HEK293 (cell line): ENCODE measurements around the gene GMDS.

Experiments used
- FEZF1 ChIP-seq: fragments of 450-650 bp; formaldehyde crosslinking; IDR thresholded peaks from 2 replicates; pipeline ENCODE4 v1.5.1; 2016; ENCODE audit warnings: missing biosample characterization, missing genetic modification characterization
- GLI2 ChIP-seq: fragments of 450-650 bp; formaldehyde crosslinking; IDR thresholded peaks from 2 replicates; pipeline ENCODE4; 2017; ENCODE audit warnings: missing biosample characterization, missing genetic modification characterization, low read depth, borderline replicate concordance
- GLIS2 ChIP-seq: fragments of 450-650 bp; formaldehyde crosslinking; IDR thresholded peaks from 2 replicates; pipeline ENCODE4 v1.5.1; 2016; ENCODE audit warnings: missing biosample characterization, missing genetic modification characterization
- RBAK ChIP-seq: fragments of 450-650 bp; formaldehyde crosslinking; IDR thresholded peaks from 2 replicates; pipeline ENCODE4 v1.5.1; 2016; ENCODE audit warnings: missing biosample characterization, missing genetic modification characterization
- REST ChIP-seq: fragments of 450-650 bp; formaldehyde crosslinking; IDR thresholded peaks from 2 replicates; pipeline ENCODE4 v1.5.1; 2016; ENCODE audit warnings: missing biosample characterization, missing genetic modification characterization
- SP7 ChIP-seq: fragments of 450-650 bp; formaldehyde crosslinking; IDR thresholded peaks from 2 replicates; pipeline ENCODE4 v1.5.1; 2016; ENCODE audit warnings: missing biosample characterization, missing genetic modification characterization
- ZBTB1 ChIP-seq: fragments of 450-650 bp; formaldehyde crosslinking; IDR thresholded peaks from 2 replicates; pipeline ENCODE4 v1.5.1; 2016; ENCODE audit warnings: missing biosample characterization, missing genetic modification characterization
- ZBTB20 ChIP-seq: fragments of 450-650 bp; formaldehyde crosslinking; IDR thresholded peaks from 2 replicates; pipeline ENCODE4 v1.5.1; 2016; ENCODE audit warnings: missing biosample characterization, missing genetic modification characterization
- ZFP69B ChIP-seq: fragments of 450-650 bp; formaldehyde crosslinking; IDR thresholded peaks from 2 replicates; pipeline ENCODE4 v1.5.1; 2016; ENCODE audit warnings: missing biosample characterization, missing genetic modification characterization
- ZNF362 ChIP-seq: fragments of 450-650 bp; formaldehyde crosslinking; IDR thresholded peaks from 2 replicates; pipeline ENCODE4 v1.5.1; 2016; ENCODE audit warnings: missing biosample characterization, missing genetic modification characterization
- ZNF394 ChIP-seq: fragments of 450-650 bp; formaldehyde crosslinking; IDR thresholded peaks from 2 replicates; pipeline ENCODE4 v1.5.1; 2016; ENCODE audit warnings: missing biosample characterization, missing genetic modification characterization, mild to moderate bottlenecking, moderate library complexity, borderline replicate concordance
- ZNF548 ChIP-seq: fragments of 450-650 bp; formaldehyde crosslinking; IDR thresholded peaks from 2 replicates; pipeline ENCODE4 v1.5.1; 2016; ENCODE audit warnings: missing biosample characterization, missing genetic modification characterization
- ZNF549 ChIP-seq: fragments of 450-650 bp; IDR thresholded peaks from 2 replicates; pipeline ENCODE4 v1.5.1; 2018; ENCODE audit warnings: missing biosample characterization, missing genetic modification characterization, mild to moderate bottlenecking, inconsistent platforms, moderate library complexity
- ZNF629 ChIP-seq: fragments of 450-650 bp; formaldehyde crosslinking; IDR thresholded peaks from 2 replicates; pipeline ENCODE4 v1.5.1; 2017; ENCODE audit warnings: missing biosample characterization, missing genetic modification characterization
- ZNF692 ChIP-seq: fragments of 450-650 bp; formaldehyde crosslinking; IDR thresholded peaks from 2 replicates; pipeline ENCODE4 v1.5.1; 2016; ENCODE audit warnings: missing biosample characterization, missing genetic modification characterization
- TF ChIP-seq, protein P1 (sequence below): fragments of 450-650 bp; formaldehyde crosslinking; IDR thresholded peaks from 2 replicates; pipeline ENCODE4; 2016; ENCODE audit warnings: missing biosample characterization, missing genetic modification characterization
- TF ChIP-seq, protein P2 (sequence below): fragments of 450-650 bp; formaldehyde crosslinking; IDR thresholded peaks from 2 replicates; pipeline ENCODE4 v1.5.1; 2016; ENCODE audit warnings: missing biosample characterization, missing genetic modification characterization
- TF ChIP-seq, protein P3 (sequence below): fragments of 450-650 bp; formaldehyde crosslinking; IDR thresholded peaks from 2 replicates; pipeline ENCODE4 v1.5.1; 2016; ENCODE audit warnings: missing biosample characterization, missing genetic modification characterization
- TF ChIP-seq, protein P4 (sequence below): fragments of 450-650 bp; formaldehyde crosslinking; IDR thresholded peaks from 2 replicates; pipeline ENCODE4 v1.5.1; 2016; ENCODE audit warnings: missing biosample characterization, missing genetic modification characterization, low read depth
- TF ChIP-seq, protein P5 (sequence below): fragments of 450-650 bp; formaldehyde crosslinking; conservative IDR thresholded peaks from 2 replicates; pipeline ENCODE4 v1.5.1; 2016; ENCODE audit warnings: low read depth, missing biosample characterization, missing genetic modification characterization

The GMDS gene

GRCh38 chr6:1701668-1702353, 543.6 kb downstream of the GMDS start (continued):
- TF ChIP-seq ZNF548 (tag by site-specific recombination) (no peak), ZBTB1 (no peak), ZFP69B (peak; percentile 96), ZNF394 (tag by site-specific recombination) (peak; percentile 41; the same call in 1 of the 2 replicates), ZNF362 (tag by site-specific recombination) (no peak), ZNF549 (tag by site-specific recombination) (no peak), GLIS2 (tag by site-specific recombination) (no peak), ZBTB20 (tag by site-specific recombination) (0 out of 2 replicates have a peak, but pooled peaks have one; percentile 15), ZNF629 (tag by site-specific recombination) (peak; percentile 64; the same call in 1 of the 2 replicates), REST (tag by site-specific recombination) (no peak), FEZF1 (tag by site-specific recombination) (peak; percentile 93), RBAK (tag by site-specific recombination) (no peak), ZNF692 (tag by site-specific recombination) (peak; percentile 98), GLI2 (tag by site-specific recombination) (no peak), SP7 (tag by site-specific recombination) (0 out of 2 replicates have a peak, but pooled peaks have one; percentile 23)
- TF ChIP-seq, protein P1, sequence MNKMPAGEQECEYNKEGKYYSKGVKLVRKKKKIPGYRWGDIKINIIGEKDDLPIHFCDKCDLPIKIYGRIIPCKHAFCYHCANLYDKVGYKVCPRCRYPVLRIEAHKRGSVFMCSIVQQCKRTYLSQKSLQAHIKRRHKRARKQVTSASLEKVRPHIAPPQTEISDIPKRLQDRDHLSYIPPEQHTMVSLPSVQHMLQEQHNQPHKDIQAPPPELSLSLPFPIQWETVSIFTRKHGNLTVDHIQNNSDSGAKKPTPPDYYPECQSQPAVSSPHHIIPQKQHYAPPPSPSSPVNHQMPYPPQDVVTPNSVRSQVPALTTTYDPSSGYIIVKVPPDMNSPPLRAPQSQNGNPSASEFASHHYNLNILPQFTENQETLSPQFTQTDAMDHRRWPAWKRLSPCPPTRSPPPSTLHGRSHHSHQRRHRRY (tag by site-specific recombination): no peak
- TF ChIP-seq, protein P2, sequence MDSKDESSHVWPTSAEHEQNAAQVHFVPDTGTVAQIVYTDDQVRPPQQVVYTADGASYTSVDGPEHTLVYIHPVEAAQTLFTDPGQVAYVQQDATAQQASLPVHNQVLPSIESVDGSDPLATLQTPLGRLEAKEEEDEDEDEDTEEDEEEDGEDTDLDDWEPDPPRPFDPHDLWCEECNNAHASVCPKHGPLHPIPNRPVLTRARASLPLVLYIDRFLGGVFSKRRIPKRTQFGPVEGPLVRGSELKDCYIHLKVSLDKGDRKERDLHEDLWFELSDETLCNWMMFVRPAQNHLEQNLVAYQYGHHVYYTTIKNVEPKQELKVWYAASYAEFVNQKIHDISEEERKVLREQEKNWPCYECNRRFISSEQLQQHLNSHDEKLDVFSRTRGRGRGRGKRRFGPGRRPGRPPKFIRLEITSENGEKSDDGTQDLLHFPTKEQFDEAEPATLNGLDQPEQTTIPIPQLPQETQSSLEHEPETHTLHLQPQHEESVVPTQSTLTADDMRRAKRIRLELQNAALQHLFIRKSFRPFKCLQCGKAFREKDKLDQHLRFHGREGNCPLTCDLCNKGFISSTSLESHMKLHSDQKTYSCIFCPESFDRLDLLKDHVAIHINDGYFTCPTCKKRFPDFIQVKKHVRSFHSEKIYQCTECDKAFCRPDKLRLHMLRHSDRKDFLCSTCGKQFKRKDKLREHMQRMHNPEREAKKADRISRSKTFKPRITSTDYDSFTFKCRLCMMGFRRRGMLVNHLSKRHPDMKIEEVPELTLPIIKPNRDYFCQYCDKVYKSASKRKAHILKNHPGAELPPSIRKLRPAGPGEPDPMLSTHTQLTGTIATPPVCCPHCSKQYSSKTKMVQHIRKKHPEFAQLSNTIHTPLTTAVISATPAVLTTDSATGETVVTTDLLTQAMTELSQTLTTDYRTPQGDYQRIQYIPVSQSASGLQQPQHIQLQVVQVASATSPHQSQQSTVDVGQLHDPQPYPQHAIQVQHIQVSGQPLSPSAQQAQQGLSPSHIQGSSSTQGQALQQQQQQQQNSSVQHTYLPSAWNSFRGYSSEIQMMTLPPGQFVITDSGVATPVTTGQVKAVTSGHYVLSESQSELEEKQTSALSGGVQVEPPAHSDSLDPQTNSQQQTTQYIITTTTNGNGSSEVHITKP (tag by site-specific recombination): peak; percentile 57; the same call in 1 of the 2 replicates
- TF ChIP-seq, protein P3, sequence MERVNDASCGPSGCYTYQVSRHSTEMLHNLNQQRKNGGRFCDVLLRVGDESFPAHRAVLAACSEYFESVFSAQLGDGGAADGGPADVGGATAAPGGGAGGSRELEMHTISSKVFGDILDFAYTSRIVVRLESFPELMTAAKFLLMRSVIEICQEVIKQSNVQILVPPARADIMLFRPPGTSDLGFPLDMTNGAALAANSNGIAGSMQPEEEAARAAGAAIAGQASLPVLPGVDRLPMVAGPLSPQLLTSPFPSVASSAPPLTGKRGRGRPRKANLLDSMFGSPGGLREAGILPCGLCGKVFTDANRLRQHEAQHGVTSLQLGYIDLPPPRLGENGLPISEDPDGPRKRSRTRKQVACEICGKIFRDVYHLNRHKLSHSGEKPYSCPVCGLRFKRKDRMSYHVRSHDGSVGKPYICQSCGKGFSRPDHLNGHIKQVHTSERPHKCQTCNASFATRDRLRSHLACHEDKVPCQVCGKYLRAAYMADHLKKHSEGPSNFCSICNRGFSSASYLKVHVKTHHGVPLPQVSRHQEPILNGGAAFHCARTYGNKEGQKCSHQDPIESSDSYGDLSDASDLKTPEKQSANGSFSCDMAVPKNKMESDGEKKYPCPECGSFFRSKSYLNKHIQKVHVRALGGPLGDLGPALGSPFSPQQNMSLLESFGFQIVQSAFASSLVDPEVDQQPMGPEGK (tag by site-specific recombination): peak; percentile 35; the same call in 1 of the 2 replicates
- TF ChIP-seq, protein P4, sequence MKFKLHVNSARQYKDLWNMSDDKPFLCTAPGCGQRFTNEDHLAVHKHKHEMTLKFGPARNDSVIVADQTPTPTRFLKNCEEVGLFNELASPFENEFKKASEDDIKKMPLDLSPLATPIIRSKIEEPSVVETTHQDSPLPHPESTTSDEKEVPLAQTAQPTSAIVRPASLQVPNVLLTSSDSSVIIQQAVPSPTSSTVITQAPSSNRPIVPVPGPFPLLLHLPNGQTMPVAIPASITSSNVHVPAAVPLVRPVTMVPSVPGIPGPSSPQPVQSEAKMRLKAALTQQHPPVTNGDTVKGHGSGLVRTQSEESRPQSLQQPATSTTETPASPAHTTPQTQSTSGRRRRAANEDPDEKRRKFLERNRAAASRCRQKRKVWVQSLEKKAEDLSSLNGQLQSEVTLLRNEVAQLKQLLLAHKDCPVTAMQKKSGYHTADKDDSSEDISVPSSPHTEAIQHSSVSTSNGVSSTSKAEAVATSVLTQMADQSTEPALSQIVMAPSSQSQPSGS (tag by site-specific recombination): no peak
- TF ChIP-seq, protein P5, sequence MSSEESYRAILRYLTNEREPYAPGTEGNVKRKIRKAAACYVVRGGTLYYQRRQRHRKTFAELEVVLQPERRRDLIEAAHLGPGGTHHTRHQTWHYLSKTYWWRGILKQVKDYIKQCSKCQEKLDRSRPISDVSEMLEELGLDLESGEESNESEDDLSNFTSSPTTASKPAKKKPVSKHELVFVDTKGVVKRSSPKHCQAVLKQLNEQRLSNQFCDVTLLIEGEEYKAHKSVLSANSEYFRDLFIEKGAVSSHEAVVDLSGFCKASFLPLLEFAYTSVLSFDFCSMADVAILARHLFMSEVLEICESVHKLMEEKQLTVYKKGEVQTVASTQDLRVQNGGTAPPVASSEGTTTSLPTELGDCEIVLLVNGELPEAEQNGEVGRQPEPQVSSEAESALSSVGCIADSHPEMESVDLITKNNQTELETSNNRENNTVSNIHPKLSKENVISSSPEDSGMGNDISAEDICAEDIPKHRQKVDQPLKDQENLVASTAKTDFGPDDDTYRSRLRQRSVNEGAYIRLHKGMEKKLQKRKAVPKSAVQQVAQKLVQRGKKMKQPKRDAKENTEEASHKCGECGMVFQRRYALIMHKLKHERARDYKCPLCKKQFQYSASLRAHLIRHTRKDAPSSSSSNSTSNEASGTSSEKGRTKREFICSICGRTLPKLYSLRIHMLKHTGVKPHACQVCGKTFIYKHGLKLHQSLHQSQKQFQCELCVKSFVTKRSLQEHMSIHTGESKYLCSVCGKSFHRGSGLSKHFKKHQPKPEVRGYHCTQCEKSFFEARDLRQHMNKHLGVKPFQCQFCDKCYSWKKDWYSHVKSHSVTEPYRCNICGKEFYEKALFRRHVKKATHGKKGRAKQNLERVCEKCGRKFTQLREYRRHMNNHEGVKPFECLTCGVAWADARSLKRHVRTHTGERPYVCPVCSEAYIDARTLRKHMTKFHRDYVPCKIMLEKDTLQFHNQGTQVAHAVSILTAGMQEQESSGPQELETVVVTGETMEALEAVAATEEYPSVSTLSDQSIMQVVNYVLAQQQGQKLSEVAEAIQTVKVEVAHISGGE: no peak
